Measurements from ENCODE around the gene FAR2. TPM values are rescaled to one million over a fixed set of nuclear protein-coding genes. Genes with fewer than 3 reads are reported as not detected.
"Not testable (repeated sequence)": the region's sequence is repeated elsewhere in the genome, so short reads cannot be mapped to it uniquely, and the experiment has no call there.

The FAR2 gene
- total RNA-seq, 1 experiment from 2014 or later, result 10.7 TPM

DNA sequence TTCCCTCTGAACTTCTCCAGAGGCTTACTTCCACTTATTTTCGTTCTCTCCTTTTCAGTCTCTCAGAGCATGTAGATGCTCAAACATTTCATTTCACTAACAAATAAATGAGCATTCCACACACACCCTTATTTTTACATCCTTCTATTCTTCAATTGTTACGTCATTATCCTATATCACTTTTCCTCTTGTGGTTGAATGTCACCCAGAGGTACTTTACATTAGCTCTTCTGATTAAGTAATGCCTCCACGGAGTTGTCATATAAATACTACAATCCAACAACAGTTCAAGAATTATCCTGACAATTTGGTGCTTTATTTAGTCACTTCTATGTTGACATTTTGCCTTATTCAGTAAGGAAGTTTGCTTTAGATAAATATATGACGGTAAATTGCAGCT, 18.4 kb downstream of the FAR2 start:
- intact Hi-C loops (cut with micrococcal nuclease; ENCODE audit: unreplicated experiment), result no loop called here
- no peaks in the 10 kb centered on the region for H3K9me3 ChIP-seq (ENCODE audit: low read depth, low read length, poor library complexity, severe bottlenecking)
- TF ChIP-seq, protein P1, sequence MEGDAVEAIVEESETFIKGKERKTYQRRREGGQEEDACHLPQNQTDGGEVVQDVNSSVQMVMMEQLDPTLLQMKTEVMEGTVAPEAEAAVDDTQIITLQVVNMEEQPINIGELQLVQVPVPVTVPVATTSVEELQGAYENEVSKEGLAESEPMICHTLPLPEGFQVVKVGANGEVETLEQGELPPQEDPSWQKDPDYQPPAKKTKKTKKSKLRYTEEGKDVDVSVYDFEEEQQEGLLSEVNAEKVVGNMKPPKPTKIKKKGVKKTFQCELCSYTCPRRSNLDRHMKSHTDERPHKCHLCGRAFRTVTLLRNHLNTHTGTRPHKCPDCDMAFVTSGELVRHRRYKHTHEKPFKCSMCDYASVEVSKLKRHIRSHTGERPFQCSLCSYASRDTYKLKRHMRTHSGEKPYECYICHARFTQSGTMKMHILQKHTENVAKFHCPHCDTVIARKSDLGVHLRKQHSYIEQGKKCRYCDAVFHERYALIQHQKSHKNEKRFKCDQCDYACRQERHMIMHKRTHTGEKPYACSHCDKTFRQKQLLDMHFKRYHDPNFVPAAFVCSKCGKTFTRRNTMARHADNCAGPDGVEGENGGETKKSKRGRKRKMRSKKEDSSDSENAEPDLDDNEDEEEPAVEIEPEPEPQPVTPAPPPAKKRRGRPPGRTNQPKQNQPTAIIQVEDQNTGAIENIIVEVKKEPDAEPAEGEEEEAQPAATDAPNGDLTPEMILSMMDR (conservative IDR thresholded peaks at IDR 0.05; ENCODE audit: low read depth, low read length), result no peak
- no peak for TF ChIP-seq EZH2 (IDR thresholded peaks at IDR 0.05; ENCODE audit: borderline replicate concordance, low read depth, low read length, poor library complexity, severe bottlenecking)
- H3K4me1 ChIP-seq (ENCODE audit: insufficient read depth, low read length, poor library complexity, severe bottlenecking), result peaks cover 19% of the 10 kb centered on the region
- no peak for DNase-seq (ENCODE audit: low spot score)
- H3K4me3 ChIP-seq (ENCODE audit: low read depth, low read length, poor library complexity, severe bottlenecking), result no peak overlapping the region
- BruUV-seq (replicated peaks), result no TSS peak
- CTCF ChIA-PET, result no interaction called here
- H3K27me3 ChIP-seq (replicated peaks; ENCODE audit: insufficient read depth, low read depth, low read length, poor library complexity), result no peaks in the 10 kb centered on the region
- POLR2A ChIA-PET (ENCODE audit: low non-redundant PET), result interaction anchor here (1.0 kb wide), 1 partner anchor 8 kb away, joined by 4 read pairs; no protein-coding TSS in a partner anchor
- no peaks in the 10 kb centered on the region for H3K36me3 ChIP-seq (ENCODE audit: insufficient read depth, low read length, poor library complexity, severe bottlenecking)
- H3K27ac ChIP-seq (ENCODE audit: low read depth, low read length, poor library complexity, severe bottlenecking), result no peak overlapping the region

DNA sequence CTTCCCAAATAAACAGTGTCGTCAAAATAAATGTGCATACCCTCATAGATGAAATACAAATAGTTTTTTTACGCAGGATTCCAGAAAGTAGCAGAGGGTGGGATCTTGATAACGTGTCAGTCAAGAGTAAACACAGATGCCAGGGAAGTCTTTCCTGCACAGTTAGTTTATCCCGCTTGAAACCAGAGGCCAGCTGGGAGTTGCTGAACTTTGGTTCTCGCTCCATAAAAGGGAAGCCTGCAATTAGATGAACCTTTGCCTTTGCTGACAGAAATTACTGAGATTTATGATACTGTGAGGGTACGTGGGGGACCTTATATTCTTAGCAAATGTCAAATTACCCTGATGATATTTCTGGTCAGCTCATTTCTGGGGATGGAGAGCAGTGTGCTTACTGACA, 18.9 kb downstream of the FAR2 start:
- H3K4me1 ChIP-seq (ENCODE audit: insufficient read depth, low read length, poor library complexity, severe bottlenecking), result peaks cover 19% of the 10 kb centered on the region
- H3K36me3 ChIP-seq (ENCODE audit: insufficient read depth, low read length, poor library complexity, severe bottlenecking), result no peaks in the 10 kb centered on the region
- intact Hi-C loops (cut with micrococcal nuclease; ENCODE audit: unreplicated experiment), result no loop called here
- DNase-seq (ENCODE audit: low spot score), result no peak
- TF ChIP-seq EZH2 (IDR thresholded peaks at IDR 0.05; ENCODE audit: borderline replicate concordance, low read depth, low read length, poor library complexity, severe bottlenecking), result no peak
- TF ChIP-seq, protein P1 (conservative IDR thresholded peaks at IDR 0.05; ENCODE audit: low read depth, low read length), result no peak
- H3K27ac ChIP-seq (ENCODE audit: low read depth, low read length, poor library complexity, severe bottlenecking), result no peak overlapping the region
- no TSS peak for BruUV-seq (replicated peaks)
- POLR2A ChIA-PET (ENCODE audit: low non-redundant PET), result interaction anchor here (1.0 kb wide), 1 partner anchor 9 kb away, joined by 4 read pairs; no protein-coding TSS in a partner anchor
- H3K27me3 ChIP-seq (replicated peaks; ENCODE audit: insufficient read depth, low read depth, low read length, poor library complexity), result no peaks in the 10 kb centered on the region
- H3K9me3 ChIP-seq (ENCODE audit: low read depth, low read length, poor library complexity, severe bottlenecking), result no peaks in the 10 kb centered on the region
- CTCF ChIA-PET, result no interaction called here
- no peak overlapping the region for H3K4me3 ChIP-seq (ENCODE audit: low read depth, low read length, poor library complexity, severe bottlenecking)

DNA sequence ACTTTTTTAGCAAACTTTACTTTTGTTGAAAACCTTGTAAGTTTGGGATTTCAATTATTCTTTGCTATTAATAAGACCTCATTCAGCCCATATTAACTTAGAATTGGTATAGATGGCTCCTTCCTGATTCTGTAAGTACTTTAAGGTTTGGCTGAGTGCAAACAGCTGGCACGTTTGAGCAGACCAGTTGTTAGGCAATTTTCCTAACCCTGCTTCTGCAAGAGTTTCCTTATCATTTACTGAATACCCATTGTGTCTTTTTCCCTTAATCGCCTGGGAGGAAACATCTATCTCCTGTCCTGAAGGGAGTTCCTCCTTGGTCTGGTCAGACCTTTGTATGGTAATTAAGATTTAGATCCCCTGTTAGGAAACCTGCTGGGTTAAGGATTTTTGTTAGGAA, 20.9 kb downstream of the FAR2 start:
- POLR2A ChIA-PET (ENCODE audit: low non-redundant PET); DNase-seq (ENCODE audit: low spot score); H3K27me3 ChIP-seq (replicated peaks; ENCODE audit: insufficient read depth, low read depth, low read length, poor library complexity); H3K9me3 ChIP-seq (ENCODE audit: low read depth, low read length, poor library complexity, severe bottlenecking); H3K36me3 ChIP-seq (ENCODE audit: insufficient read depth, low read length, poor library complexity, severe bottlenecking); H3K27ac ChIP-seq (ENCODE audit: low read depth, low read length, poor library complexity, severe bottlenecking); H3K4me3 ChIP-seq (ENCODE audit: low read depth, low read length, poor library complexity, severe bottlenecking); BruUV-seq (replicated peaks); CTCF ChIA-PET; intact Hi-C loops (cut with micrococcal nuclease; ENCODE audit: unreplicated experiment): not testable (repeated sequence)
- H3K4me1 ChIP-seq (ENCODE audit: insufficient read depth, low read length, poor library complexity, severe bottlenecking), result peaks cover 10% of the 10 kb centered on the region

DNA sequence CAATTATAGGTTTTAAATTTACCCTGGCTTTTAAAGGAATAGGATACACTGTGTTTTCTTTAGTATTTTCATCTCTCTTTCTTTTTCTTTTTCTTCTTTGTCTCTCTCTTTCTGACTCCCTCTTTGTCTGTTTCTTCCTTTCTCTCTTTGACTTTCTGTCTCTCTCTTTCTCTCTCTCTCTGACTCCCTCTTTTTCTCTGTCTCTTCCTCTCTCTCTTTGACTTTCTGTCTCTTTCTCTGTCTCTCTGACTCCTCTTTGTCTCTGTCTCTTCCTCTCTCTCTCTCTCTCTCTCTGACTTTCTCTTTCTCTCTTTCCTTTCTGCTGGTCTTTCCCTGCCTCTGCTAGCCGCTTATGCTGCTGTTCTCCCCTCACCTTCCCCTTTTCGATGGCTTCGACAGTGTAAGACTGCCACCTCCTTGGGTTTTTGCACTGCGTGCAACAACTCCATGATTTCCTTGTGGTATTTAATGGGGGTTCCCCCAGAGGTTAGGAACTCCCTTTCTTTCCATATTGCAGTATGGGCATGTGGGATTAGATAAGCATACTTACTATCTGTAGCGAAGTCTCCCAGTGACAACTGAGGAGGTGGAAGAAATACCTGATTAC, 21.5 kb downstream of the FAR2 start:
- H3K4me1 ChIP-seq (ENCODE audit: insufficient read depth, low read length, poor library complexity, severe bottlenecking); H3K27ac ChIP-seq (ENCODE audit: low read depth, low read length, poor library complexity, severe bottlenecking); intact Hi-C loops (cut with micrococcal nuclease; ENCODE audit: unreplicated experiment); H3K4me3 ChIP-seq (ENCODE audit: low read depth, low read length, poor library complexity, severe bottlenecking); DNase-seq (ENCODE audit: low spot score); H3K9me3 ChIP-seq (ENCODE audit: low read depth, low read length, poor library complexity, severe bottlenecking); H3K27me3 ChIP-seq (replicated peaks; ENCODE audit: insufficient read depth, low read depth, low read length, poor library complexity); BruUV-seq (replicated peaks); POLR2A ChIA-PET (ENCODE audit: low non-redundant PET); H3K36me3 ChIP-seq (ENCODE audit: insufficient read depth, low read length, poor library complexity, severe bottlenecking); CTCF ChIA-PET: not testable (repeated sequence)
